GM19239 (cell line): ENCODE measurements around the gene RAB28.
A peak's percentile ranks its signal among the peaks of the same experiment; 100 is the strongest.

Experiments used
- DNase-seq: peaks from one replicate; pipeline ENCODE4 v3.0.0; 2011; ENCODE audit warnings: low spot score; ENCODE audit not compliant: insufficient read length
- FAIRE-seq: peaks from 2 replicates; lab custom pipeline; 2011; peaks lifted over from hg19 to GRCh38; lab: Jason Lieb, UNC

Gene RAB28

DNA sequence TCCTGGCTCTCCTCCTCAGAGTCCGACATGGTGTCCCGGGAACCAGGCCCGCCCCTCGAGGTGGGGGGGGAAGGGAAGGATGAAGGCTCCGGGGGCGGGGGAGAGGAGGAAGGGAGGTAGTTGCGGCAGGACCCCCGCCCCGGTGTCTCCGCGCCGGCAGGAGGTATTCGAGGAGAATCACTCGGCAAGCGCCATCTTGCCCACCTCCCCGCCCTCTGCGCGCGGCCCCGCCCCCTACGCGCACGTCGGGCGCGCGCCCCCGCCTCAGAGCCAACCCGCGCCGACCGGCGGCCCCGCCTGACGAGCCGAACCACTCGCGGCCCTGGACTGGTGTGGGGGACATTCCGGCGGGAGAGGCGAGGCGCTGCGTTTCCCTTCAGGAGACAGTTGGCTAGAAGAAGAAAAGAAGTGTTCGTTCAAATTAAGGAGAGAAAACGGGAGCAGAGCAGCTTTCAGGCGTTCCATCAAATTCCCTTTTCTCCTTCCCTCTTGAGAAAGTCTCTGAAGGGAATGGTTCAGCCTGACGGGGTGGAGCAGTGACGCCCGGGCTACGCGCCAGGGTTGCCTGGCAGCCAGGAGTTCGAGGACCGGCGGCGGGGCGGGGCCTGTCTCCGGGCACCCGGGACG, at the start of gene RAB28:
RAB28 (minus strand) TSS at position 219 of the 627 bp plus-strand sequence.
- peak; percentile 94 for FAIRE-seq

DNA sequence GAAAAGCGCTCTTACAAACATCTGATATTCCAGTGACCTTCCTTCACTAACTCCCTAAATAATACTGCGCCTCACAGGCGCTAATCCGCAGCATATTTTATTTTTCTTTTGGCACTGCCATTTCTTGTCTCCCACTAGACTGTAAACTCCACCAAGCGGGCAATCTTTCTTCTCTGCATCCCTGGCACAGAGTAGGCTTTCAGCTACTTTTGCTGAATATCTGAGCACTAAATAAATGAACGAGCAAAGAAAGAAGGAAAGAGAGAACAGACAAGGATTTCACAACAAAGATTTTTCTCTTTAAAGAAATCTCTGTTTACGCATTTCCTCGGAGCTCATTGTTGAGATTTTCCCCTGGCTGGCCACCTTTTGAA, 47.5 kb upstream of the RAB28 start:
- DNase-seq (no peak), FAIRE-seq (no peak)

More for the DNA sequence above, at the start of gene RAB28:
- peak; percentile 80 for DNase-seq

DNA sequence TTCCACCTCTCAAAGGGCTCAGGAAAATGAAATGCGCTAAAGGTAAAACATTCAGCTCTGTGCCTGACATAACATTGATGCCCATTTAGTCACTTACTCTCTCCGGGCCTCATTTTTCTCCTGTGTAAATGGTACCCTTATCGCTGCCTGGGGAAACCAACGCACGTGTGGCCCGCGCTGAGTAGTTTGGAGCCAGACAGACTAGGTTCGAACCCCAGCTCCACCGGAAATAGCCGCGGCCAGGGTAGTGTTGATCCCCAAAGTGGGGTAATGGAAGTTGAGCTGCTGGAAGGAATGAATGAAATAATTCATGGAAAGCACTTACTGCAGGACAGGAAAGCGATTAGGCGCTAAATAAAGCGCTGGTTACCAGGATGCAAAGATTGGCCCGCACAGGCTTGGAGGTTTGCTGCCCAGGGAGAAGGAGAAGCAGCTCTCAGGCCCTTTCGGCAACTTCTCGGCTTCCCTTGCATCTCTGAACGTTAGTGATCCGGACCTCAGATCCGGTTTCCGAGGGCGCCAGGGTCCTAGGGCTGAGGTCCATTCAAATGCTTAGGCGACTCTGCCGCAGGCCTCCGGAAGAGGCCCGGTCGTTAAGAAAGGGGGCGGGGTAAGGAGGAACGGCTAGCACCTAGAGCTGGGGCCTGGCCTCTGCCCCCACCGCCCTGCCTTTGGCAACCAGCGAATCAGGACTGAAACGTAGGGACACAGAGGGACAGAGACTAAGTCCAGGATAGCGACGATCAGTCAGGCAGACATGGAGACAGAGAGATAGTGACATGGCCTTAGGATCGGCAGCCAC, 46.9 kb upstream of the RAB28 start:
- no peak for FAIRE-seq
- no peak for DNase-seq

DNA sequence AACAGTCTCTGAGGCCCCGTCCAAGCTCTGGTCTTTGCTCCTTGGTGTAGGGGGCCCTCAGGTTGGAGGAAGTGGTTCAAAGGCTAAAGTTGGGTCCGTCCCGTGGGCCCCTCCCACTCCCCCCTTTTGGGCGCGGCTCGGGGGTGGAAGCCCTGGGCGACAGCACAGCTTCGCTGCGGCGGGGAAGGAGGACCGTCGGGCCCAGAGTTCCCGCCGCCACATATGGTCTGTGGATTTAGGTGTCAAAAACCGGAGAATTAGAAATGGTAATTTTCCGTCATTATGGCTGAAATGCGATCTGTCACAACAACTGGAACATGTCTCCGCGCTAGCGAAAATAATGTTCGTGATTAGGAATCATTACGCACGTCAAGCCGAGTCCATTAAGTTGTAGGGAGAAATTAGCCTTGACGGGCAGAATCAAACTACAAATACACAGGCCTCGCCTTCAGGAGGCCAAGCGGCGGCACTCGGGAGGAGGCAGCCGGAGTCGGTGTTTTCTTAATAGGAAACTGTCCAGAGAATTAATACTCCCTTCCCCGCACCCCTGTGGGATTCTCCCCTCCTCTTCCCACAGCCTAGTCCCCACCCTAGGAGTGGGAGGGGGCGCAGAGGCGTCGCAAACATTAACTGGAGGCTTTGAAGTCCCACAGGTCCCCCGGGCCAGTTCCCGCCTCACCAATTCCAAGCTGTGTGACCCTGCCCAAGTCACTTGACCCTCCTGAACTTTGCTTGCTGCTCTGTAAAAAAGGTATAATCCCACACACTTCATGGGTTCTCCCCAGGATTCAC, 45.2 kb upstream of the RAB28 start:
- no peak for FAIRE-seq
- no peak for DNase-seq

DNA sequence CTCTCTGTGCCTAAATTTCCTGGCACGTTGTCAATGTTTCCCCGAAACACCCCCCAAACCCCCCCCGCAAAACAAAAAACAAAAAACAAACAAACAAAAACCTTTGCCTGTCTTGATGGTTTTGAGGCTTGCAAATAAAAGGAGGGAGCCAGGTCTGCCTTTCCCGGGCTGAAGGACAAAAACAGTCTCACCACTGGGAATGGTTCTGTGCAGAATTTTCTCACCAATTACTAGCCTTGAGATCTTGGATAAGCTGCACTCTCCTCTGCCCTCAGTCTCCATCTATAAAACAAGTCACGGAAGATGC, 44.6 kb upstream of the RAB28 start:
- DNase-seq (no peak), FAIRE-seq (no peak)

DNA sequence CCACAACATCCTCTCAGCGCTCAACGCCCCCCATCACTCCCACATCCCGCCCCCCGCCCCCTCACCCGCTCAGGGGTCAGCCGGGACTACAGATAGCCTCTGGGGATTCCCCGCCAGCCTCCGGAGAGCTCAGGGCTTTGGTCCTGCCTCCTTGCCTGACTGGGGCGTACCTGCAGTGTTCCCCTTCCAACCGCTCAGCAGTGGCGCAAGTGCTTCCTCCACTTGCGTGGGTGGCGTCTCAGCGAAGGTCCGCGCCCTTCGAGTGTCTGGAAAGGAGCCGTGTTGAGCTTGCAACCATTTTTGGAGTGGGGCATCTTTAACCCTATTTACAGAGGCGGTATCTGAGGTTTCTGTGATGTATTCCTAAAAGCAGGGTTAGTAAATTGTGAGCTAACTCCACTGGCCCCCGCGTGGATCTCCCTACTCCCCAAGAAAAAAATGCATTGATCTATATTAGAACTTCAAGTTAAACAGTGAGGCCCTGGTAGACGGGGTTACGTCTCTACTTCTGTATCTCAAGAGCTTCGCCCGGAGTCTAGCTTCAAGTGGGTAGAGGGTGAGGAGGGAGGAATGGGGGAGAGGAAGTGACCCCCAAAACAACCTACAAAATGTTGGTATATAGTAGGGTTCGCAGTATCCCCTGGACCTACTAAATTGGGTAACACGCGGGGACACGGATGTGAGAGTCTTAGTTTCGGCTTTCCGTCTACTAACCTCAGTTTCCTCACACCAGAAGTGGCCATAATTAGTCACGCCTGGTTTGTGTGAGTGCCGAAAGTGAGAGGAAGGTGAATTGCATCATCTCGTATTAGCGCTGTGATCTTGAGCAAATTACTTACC, 44.1 kb upstream of the RAB28 start:
- peak; percentile 80 for FAIRE-seq

DNA sequence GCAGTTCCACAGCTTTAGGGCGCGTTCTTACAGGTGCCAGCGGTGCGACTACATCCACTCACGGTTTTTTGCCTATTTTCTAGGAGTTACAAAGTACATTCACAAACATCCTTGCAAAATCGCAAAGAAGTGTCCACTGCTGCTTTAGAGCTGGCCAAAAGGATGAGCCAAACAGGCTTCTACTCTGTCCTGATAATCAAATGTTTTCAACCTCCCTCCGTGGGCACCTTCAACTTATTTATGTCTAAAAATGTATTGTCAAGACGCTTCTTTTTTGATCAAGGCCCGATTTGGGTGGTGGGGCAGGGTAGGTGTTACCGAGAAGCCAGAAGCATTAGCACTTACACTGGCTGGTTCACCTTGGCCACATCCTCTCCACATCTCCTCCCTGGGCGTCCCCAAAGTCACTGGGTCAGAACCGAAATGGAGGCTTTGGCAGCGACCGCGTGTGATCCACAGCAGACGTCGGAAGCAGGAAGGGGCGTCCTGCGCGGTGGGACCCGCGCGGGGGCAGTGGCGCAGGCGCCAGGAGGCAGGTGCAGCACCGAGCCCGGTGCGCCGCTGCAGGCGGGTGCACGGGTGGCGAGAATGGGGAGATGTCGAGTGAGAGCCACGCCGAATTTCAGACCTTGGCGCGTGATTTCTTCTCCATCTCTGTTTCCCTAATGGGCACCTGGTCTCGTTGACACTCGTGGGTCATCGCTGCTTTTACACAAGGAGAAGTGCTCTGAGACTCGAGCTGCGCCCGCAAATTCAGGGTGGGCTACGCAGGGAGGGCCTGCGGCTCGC, 43.2 kb upstream of the RAB28 start:
- FAIRE-seq, result no peak
- DNase-seq, result no peak

More for the DNA sequence above, 44.1 kb upstream of the RAB28 start:
- DNase-seq, result no peak

DNA sequence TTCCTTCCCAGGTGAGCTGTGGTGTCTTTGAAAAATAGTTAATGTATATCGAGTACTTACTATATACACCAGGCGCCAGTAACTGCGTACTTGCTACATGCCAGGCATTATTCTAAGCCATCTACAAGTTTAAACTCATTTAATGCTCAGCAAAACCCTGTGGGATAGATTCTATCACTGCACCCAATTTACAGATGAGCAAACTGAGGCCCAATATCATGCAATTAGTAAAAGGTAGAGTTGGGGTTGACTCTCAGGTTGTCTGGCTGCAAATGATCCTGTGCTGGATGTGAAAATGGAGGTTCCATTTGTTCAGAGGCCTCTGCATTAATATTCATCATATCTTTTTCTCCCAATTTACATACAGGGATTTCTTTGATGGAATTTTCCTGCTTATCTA, 42.5 kb upstream of the RAB28 start:
- DNase-seq (no peak), FAIRE-seq (no peak)

DNA sequence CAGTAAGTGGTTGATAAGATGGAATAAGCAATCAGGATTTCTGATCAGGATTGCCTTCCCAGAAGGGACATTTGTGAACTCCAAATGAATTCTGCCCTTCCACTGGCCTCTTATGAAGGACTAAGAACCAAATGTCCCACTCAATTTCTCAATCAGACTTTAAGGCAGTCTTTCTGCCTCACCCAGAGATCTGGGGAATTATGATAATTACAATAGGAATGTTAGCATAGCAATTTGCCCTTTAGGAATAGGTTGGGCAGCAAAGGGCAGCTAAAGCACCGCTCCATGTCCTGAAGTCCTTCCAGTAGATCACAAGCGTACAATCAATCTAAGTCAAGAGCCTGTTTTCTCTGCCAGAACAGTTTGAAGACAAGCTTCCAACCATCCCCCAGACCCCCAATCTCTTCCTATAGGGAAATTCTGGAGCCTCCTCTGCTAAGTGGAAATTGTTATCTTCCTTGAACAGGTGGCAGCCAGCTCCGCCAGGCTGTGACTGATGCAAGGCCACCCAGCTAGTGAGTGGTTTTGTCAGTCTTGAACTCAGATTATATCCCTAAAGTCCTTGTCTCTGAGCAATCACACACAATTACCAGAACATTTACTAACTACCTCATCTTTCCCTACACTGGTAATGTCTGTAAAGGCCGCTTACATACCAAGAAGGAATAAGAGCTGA, 41.6 kb upstream of the RAB28 start:
- DNase-seq (no peak), FAIRE-seq (no peak)

DNA sequence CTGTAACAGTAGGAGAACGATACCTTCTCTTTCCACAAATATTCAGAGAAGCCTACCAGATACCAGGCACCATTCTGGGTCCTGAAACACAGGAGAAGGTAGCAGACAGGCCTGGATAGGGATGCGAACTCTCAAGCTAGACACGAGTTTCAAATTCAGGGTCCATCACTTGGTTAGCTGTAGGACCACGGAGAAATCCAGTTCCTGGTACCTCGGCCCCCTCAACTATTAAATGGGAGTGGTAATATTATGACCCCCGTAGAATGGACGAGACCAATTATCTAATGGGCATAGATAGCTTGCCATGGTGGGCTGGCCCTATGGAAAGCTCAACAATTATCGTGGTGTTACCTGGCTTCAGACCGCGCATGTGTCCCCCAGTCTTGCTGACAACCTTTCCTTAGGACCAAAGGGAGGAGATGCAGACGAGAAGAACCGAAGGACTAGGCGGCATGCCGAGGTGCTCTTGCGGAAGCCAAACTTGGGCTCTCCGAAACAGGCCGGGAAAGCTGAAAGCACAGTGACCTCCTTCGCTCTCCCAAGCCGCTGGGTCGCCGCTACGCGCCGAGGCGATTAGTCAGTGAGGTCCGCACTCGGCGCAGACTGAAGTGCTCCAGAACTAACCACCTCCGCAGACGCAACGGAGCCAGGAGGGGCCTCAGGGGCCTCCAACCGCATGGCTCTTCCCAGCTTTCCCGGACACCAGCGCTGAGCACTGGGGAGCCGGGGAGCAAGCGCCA, 40.5 kb upstream of the RAB28 start:
- DNase-seq (no peak), FAIRE-seq (no peak)

DNA sequence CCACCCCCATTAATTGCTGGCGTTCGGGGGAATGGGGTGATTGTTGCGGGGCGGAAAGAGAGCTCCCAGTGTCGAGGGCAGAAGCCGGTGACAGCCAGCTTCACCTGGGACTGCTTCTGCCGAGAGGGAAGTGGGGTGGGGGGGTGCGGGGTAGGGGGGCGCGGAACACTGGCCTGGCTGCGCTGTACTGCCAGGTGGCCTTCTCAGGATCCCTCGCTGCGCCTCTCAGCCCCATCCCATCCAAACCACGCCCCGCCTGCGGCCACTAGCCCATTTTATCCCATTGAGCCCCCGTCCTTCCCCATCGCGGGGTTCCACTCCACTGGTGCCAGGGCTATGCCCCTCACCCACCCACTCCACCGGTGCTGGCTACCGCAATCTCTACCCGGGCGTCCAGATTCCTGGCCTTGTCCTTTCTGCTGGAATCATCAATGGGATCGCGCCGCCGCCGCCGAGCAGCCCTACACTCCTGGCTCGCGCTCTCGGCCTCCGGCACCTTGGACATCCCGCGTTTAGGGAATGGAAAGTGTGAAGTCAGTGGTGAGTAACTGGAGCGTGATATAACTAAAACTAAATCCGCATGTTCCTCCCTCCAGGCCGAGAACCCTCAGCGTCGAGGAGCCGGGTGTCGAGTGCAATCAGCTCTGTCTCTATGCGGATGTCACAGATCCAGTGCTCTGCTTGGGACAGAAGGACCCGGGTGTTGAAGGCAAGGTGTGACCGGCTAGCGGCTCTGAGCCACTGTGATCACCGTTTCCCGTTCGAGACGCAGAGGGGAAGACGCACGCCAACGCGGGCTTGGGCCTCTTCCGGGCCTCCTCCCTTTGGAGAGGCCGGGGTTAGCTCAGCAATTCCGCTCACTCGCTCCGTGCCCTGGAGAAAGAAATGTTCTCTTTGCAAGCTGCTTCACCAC, 39.7 kb upstream of the RAB28 start:
- DNase-seq, result no peak
- FAIRE-seq, result no peak

DNA sequence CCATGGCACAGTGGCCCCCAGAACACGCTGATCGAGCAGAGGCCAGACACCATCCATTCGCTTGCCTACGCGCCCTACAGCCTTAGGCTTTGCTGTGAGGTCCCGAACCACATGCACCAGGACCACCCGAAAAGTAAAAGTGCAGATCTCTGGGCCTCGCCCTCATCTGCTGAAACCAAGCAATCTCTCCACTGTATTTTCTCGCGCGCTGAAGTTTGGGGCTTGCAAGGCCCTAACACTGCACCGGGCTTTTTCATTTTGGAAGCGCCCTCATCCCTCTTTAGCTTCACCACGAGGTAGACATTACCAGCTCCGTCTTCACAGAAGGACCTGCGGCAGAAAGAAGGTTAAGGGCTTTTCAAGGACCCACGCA, 39.0 kb upstream of the RAB28 start:
- no peak for DNase-seq

DNA sequence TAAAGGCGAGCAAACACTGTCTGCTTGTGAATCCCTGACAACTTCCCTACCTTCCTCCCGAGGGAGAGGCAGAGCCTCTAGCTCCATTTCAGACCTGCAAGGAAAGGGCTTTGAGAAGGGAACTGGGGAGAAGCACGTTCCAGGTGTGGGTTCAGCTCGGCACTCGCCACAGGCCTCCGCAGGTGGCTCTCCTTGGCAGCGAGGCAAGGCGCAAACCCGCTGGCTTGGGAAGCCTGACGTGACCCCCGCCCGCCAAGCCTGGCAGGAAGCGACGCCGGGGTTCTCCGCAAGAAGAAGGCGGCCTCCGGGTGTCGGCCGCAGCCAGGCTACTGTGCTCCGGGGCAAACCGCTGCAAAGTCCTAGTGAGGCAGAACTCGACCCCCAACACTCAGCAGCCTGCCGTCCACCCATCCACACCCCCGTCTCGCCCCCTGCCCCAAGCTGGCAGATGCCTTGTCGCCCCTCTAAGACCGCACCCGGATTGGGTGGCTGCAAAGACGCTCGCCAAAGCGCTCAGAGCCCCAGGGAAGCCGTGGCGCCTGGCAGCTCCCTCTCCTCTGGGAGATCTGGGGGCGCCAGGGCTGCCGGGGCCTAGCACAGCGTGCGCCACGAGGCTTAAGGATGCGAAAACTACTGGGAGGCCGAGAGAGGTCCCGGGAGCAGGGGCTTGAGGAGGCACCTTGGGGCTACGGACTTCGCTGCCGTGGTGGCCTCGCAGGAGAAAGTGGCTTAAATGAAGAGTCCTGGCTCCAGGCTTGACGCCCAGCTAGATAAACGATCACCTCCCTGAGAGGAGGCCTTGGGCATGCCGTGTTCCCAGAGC, 38.4 kb upstream of the RAB28 start:
- DNase-seq (no peak), FAIRE-seq (no peak)

More for the DNA sequence above, 39.0 kb upstream of the RAB28 start:
- no peak for FAIRE-seq

DNA sequence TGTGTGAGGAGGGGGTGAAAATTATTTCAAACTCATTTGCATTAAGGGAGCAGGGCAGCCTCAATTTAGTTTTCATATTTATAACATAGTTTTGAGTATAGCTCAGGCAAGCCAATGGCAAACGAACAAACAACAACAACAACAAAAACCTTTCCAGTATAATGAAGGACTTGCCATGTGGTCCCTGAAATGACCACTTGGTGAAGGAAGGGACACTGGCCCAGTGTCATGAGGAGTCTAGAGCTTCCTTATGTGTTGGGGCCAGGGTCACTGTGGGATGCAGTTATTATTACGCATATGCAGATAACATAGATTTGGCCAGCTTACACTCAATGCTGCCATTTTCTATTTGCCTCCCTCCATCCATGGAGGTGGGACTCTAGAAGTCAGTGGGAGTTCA, 36.9 kb upstream of the RAB28 start:
- no peak for FAIRE-seq
- DNase-seq, result no peak

DNA sequence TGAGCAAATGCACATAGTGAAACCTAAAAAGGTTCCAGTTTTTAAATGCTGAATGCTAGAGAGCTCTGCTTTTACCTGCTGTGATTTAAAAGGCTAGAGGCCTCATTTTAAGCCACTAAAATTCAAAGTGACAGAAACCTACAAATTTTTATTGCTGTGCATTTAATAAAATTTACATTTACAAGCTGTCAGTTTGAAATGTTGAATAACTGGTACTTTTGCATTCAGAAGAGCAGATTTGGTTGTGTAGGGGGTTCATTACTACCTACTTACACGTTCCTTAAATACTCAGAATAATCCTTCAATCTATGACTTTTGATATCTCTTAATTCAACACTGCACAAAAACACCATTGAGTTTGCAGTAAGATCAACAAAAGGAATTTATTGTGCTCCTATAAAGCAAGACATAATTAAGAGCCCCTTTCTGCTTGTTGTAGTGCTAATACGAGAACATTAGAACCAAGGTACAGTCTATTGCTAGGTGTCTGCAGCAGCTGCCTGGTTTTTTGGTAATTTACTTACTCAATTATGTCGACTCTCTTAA, 32.2 kb upstream of the RAB28 start:
- no peak for FAIRE-seq
- DNase-seq, result no peak

DNA sequence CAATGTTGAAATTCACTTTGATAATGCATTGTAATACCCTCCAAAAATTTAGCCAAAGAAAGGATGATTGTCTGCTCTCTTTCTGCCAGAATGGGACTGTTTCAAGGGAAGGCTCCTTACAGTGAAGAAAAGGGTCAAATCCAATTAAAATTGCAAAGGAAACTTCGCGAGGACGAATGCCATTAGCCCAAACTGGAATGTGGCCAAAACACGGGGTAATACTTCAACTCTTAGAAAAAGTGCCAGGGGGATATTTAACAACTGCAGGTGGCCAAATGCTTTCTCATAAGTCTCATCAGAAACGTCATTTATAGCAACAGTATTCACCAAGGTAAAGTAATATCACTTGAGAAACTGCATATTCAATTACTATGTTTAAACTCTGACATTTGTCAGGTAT, 31.1 kb upstream of the RAB28 start:
- no peak for DNase-seq
- no peak for FAIRE-seq
